ENCODE data around the gene CDC42EP5.

- TF ChIP-seq CTCF (conservative IDR thresholded peaks at IDR 0.05) (no peak), EZH2 (IDR thresholded peaks at IDR 0.05; ENCODE audit: low read depth) (no peak)
Observed at GRCh38 chr19:54518844-54519243, 45.7 kb upstream of the CDC42EP5 start.

All from PC-9 (cell line).